Endothelial cell of umbilical vein (primary cell): ENCODE data around the gene KDM7A.

ENCODE experiments used
- EZH2 ChIP-seq: IDR thresholded peaks from 2 replicates; pipeline ENCODE4 v1.6.1; 2012; ENCODE audit warnings: borderline replicate concordance, low read depth, mild to moderate bottlenecking, moderate library complexity, low read length, inconsistent platforms; ENCODE audit not compliant: severe bottlenecking
- POLR2AphosphoS5 ChIP-seq: IDR thresholded peaks from 2 replicates; pipeline ENCODE4 v1.6.1; 2012; ENCODE audit warnings: low read depth, mild to moderate bottlenecking, control low read depth, low read length, moderate library complexity; ENCODE audit not compliant: insufficient read depth
- TF ChIP-seq, protein P1 (sequence below), 2 donors: IDR thresholded peaks; 1 replicate in 1 of 2; 2 replicates in 1 of 2; pipeline ENCODE4 v1.5.1; 2011; ENCODE audit warnings: low read length in 2 of 2, mild to moderate bottlenecking in 2 of 2, moderate library complexity in 2 of 2, control low read depth in 1 of 2, inconsistent platforms in 1 of 2, low read depth in 1 of 2; ENCODE audit not compliant: insufficient read depth in 1 of 2; ENCODE audit errors: extremely low read depth in 1 of 2

- TF ChIP-seq, protein P1, sequence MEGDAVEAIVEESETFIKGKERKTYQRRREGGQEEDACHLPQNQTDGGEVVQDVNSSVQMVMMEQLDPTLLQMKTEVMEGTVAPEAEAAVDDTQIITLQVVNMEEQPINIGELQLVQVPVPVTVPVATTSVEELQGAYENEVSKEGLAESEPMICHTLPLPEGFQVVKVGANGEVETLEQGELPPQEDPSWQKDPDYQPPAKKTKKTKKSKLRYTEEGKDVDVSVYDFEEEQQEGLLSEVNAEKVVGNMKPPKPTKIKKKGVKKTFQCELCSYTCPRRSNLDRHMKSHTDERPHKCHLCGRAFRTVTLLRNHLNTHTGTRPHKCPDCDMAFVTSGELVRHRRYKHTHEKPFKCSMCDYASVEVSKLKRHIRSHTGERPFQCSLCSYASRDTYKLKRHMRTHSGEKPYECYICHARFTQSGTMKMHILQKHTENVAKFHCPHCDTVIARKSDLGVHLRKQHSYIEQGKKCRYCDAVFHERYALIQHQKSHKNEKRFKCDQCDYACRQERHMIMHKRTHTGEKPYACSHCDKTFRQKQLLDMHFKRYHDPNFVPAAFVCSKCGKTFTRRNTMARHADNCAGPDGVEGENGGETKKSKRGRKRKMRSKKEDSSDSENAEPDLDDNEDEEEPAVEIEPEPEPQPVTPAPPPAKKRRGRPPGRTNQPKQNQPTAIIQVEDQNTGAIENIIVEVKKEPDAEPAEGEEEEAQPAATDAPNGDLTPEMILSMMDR (IDR thresholded peaks at IDR 0.05; ENCODE audit: extremely low read depth in 1 of 2, insufficient read depth in 1 of 2, low read depth in 1 of 2, low read length in 2 of 2) = no peak
- TF ChIP-seq EZH2 (no peak), POLR2AphosphoS5 (no peak)
These were observed 42.7 kb downstream of the KDM7A start for GRCh38 chr7:140134039-140134438.
